Fibroblast of skin of abdomen (primary cell): Measurements from ENCODE around the gene RRM2.
"Not testable (repeated sequence)": the region's sequence is repeated elsewhere in the genome, so short reads cannot be mapped to it uniquely, and the experiment has no call there.

Experiments used
- DNase-seq: peaks from one replicate; pipeline ENCODE4 v3.0.0-alpha.2; 2013

The RRM2 gene

DNA sequence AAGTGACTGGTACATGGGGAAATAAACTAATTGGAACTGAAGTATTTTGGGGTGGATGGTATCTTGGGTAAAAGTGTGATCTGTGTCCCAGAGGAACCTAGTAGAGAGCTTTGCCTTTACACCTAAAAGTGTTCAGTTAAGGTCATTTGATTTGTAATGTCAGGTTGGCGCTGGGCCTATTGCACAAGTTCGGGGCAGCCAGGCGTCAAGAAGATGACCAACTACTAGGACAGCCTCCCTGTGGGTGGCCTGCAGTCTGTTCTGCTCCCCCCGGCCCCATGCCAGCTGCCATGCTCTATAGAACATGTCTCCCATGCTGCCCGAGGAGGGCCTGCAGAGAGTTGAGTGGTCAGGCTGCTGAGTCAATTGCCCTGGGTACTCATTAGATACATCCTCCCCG is 10.1 kb downstream of the RRM2 start:
- DNase-seq, result no peak

DNA sequence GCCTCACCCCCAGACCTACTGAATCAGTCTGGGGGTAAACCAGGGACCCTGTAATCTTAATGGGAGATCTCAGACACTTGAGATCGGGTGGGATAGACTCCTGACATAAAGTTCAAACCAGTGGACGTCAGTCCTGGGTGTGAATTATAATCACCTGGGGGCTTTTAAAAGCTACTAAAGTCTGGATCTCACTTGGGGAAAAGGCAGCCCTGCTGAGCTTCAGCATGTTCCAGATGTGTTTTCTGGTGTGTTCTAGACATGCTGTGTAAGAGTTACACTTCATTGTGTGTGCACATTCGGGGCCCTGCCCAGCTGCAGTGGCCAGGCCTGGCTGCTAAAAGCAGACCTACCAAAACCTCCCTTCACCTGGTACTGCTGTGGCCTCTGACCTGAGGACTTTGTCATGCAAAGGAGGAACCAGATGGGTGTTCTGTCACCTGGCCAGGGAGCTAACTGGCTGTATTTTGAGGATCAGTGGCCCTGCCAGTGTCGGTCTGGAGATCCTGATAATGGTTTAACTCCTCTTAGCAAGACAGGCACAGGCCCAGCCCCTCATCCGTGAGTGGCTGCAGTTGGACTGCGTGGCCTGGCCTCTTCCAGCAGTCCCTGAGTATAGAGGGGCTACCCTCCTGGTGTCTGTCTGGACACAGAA is 10.6 kb downstream of the RRM2 start:
- DNase-seq, result no peak

DNA sequence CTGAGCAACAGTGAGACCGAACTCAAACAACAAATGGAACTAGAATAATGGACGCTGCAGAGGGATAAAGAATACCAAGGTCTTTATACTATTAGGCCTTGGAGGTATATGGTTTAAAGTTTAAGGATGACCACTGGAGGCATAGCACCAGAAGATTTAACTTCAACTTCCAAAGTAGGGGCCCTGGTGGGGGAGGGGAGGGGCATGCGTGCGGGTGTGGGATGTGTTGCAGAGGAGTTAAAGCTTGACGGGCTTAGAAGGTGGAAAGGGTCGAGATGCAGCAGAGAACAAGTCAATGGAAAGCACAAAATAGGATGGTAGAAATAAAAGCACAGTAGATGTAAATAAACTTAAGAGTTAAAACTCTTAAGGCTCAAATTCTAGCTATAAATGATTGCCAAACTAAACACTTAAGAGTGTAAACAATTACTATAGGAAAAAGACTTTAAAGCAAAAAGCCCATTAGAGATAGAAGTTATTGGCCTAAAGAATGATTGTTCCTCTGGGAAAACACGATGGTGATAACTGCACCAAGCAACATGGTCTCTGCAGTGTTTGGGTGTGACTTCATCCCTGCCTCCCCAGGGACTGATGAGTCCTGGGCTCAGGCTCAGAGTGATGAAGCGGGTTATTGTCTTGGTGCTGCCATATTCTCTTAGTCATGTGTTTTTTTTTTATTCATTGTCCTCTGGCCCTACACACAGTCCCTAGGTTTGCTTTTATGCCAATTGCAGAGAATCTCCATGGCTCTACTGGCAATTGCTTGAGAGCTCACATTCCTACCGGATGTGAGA is 13.0 kb downstream of the RRM2 start:
- DNase-seq, result peak; percentile 28

DNA sequence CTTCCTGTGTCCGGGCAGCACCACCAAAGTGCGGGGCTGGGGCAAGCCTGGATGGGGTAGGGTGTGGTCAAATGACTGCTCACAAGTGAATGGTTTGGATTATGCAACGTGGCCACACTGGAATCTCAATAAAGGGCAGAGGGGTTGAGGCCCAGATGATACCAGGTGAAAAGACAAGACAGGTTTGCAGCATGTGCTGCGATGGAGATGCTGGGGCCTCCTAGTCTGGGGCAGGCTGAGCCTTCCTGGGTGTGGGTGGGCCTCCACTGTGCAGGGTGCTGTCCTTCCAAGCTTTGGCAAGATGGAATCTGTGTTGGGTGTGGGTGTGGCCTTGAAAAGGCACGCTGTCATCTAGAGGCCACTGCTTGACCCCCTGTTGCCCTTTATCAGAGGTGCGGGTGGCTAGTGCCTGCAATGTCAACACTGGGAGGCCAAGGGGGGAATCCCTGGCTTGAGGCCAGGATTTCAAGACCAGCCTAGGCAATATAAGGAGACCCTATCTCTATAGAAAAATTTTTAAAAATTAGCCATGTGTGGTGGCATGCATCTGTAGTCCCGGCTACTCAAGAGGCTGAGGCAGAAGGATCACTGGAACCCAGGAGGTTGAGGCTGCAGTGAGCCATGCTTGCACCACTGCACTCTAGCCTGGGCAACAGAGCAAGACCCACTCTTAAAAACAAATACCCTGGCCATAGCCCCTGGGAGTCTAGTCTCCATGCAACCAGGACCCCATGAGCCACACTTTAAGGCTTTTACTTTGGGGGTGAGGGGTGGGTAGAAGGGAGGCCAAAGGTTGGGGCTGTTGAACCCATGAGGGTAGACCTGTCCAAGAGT is 13.8 kb downstream of the RRM2 start:
- no peak for DNase-seq

DNA sequence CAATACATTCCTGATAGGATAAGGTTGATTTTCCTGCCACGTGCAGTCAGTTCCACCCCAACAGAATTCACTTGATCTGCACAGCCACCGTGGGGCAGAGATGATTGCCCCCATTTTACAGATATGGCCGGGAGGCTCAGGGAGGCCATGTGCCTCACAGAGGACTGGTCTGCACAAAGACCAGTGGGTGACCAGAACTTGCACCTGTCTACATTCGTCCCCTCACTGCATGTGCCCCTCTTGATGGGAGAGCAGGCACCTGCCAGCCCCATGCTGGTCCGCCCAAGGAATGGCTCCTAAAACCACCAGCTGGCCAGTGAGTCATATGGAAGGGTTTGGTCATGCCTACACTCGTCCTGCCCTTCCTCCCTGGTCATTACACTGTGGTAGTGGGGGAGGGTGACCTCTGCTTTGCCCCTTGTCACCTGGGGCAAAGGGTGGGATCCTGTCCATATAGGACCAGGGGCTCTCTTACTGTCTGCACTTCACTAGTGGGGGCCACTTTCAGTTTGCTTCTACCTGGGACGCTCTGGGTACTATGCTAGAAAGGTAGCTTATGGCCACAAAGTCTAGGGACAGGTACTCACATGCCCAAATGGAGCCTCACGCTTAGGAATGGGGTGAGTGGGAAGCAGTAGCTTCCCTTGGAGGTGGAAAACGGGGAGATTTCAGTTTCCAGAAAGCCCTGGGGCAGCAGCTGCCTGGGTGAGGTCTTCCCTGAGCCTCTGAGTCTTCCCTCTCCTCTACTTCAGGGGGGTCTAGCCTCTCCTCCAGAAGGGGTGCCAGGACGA is 14.7 kb downstream of the RRM2 start:
- DNase-seq, result no peak

DNA sequence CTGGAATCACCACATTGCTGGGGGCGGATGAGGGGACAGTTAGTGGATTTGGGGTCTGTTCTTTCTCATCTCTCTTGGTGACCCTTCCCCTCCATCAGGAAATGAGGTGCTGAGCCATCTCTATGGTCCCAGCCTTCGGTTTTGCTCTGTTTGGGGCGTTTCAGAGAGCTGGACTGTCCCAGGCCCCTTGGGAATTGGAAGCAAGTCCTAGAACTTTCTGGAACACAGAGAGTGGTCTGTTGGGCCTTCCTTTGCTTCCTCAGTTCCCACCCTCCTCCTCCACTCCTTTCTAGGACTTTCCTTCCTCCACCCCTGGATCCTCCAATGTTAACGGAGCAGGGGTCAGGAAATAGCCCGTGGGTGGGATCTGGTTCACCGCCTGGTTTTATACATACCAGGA is 17.0 kb downstream of the RRM2 start:
- no peak for DNase-seq

DNA sequence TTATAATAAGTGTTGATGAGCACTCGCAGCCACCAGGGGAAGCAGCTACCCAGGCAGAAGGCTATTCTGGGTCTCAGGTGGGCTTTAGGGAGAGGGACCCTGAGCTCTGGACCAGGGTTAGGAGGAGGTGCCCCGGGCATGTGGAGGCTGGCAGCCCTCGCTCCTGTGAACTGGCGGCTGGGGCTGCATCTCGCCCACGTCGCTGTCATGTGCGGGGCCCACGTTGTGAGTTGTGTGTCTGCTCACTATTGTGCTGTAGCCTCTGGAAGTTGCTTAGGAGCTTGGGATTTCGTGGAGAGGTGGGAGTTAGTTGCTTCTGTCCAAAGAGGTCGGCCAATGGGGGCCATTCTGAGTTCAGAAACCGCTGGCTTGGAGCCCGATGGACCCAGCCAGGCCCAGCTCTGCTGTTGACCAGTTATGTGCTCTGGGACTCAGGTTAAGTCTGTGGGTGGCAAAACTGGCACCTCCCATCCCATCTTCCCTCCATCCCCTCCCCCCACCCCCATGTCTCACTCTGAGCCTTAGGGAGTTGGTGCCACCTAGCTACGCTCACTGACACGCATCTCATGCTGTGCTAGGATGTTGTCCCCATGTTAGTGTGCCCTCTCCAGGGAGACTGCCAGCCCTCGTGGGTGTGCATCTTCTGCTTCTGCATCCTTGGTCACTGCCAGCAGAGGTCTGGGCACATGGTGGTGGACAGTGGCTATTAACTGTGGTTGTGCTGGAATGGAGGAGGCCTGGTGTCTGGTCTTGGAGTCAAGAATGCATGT is 18.5 kb downstream of the RRM2 start:
- DNase-seq, result no peak

DNA sequence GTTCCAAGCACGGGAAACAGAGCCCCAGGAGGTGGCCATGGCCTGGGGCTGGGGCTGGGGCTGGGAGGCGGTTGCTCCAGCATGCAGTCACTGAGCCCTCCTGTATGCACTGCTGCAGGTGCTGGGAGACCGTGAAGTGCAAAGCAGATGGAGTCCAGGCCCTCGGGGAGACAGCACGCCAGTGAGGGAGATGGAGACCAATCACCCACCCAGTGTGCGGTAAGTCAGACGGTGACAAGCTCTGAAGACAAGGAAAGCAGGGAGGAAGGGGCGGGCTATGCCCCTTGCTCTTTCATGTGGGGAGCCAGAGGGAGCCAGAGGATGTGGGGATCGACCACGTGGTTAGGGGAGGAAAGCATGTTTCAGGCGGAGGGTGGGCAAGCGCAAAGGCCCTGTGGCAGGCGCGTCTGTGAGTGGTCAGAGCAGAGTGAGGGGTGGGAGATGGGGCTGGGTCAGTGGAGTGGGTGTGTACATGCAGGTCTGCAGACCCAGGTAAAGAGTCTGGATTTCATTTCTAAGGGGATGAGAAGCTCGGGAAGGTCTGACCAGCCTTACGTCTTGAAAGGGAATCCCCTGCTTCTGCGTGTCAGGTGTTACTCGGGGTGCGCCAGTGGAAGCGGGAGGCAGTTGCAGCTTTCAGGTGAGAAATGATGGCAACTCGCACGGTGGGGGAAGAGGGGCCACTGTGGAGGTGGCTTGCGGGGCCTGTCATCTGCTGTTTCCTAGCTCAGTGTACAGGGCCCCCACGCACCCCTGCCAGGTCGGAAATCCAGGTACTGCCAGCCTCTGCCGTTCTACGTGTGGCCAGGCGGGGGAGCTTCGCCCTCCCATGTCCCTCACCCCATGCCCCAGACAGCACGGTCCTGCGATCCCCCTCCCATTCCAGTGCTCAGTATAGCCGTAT is 19.4 kb downstream of the RRM2 start:
- DNase-seq, result no peak

DNA sequence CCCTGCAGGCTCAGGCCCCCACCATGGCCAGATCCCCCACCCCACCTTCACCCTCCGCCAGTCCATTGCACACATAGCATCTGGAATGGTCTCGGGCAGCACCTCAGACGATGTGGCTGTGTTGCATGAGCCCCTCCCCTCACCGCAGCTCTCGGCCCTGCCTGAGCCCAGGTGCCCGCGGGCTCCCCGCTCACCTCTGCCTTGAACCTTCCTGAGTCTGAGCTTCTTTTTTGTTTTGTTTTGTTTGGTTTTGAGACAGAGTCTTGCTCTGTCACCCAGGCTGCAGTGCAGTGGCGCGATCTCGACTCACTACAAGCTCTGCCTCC is 20.1 kb downstream of the RRM2 start:
- no peak for DNase-seq

DNA sequence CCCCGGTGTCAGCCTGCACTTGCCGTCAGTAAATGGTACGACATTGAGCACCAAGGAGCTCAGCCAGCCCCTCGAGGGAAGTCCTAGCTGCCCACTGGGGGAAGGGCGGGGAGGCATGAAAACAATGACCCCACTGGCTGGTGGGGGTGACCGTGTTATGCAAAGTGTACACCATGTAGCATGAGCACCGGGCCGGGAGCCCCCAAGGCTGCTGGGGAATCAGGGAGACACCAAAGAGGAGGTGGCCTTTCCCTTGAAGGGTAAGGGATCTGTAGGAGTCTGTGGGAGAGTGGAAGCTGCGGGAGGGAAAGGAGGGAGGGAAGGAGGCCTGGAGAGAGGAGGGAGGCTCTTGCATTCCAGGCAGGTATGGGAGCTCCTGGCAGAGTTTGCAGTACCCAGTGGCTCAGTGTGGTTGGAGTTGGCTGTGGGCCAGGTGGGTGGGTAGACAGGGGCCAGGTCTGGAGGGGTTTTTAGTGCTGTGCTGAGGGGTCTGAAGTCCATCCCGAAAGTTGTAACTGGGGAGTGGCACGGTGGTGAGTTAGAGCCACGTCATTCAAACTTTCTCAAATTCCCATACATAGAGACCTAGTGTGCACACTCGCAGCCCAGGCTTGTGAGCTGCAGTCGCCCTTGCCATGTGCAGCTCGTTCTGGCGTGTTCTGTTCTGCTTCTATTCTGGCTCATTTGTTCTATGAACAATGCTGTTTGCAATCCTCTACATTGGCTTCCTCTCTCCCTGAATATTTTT is 22.4 kb downstream of the RRM2 start:
- DNase-seq, result no peak

DNA sequence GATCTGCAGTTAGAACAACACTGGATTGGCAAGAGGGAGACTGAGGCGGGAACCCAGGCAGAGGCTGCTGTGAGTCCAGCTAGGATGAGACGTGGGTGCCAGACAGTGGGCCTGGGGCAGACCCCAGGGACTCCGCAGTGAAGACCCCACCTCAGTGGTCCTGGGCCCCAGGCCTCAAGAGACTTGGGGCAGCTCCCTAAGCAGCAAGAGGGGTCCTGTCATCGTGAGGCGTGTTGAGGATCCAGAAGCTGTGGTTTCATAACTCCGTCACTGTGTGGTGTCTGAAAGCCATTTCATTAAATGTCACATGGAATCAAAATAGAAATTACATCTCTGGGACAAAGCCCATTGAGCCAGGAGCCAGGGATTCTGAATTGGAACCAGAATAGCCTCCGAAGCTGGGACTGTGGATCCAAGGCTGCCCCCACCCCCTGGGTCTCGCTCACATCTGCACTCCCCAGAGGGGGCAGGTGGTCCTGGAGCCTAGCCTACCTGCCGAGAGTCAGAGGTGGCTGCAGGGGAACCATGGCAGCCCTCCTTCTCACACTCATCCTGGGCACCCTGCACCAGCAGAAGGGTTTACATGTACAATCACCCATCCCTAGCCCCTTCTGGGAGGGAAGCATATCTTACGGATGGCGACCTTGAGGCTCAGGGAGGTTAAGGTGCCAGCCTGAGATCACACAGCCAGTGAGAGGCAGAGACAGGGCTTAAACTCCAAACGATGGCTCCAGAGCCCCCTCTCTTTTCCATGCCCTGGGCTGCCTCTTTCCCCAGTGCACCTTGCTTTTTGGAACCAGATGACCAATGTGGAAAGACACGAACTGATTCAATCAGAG is 23.2 kb downstream of the RRM2 start:
- DNase-seq, result no peak

DNA sequence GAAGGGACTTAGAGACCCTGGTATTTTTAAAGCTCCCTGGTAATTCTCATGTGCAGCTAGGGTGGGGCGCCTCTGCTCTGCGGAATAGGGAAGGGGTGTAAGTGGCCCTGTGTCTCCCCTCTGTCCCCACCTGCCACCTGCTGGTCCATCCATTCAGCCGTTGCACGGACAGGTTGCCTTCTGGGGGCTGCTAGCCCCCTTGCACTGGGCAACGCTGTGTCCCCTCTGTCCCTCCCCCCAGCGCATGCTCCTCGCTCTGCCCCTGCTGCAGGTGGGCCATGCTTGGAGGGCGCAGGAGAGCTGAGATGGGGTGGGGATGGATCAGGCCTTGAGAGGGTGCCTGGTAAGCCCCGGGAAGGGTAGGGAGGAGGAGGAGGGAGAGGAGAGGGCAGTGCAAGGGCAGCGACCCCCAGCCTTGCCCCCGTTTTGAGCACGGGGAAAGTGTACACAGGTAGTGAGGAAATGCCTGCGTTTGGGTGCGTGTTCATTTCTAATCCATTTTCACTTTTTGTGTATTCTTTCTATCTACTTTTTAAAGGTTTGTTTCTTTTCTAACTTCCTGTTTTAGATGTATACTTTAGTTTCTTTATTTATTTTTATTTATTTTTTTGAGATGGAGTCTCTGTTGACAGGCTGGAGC is 23.9 kb downstream of the RRM2 start:
- no peak for DNase-seq

DNA sequence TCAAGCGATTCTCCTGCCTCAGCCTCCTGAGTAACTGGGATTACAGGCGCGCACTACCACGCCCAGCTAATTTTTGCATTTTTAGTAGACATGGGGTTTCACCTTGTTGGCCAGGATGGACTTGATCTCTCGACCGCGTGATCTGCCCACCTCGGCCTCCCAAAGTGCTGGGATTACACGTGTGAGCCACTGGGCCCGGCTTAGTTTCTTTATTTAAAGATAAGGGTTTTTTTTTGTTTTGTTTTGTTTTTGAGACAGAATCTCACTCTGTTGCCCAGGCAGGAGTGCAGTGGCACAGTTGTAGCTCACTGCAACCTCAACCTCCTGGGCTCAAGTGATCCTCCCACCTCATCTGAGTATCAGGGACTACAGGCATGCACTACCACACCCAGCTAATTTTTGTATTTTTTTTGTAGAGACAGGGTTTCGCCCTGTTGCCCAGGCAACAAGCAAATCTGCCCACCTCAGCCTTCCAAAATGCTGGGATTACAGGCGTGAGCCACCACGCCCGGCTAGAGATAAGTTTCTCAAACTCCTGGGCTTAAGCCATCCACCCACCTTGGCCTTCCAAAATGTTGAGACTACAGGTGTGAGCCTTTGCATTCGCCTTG is 24.6 kb downstream of the RRM2 start:
- not testable (repeated sequence) for DNase-seq

DNA sequence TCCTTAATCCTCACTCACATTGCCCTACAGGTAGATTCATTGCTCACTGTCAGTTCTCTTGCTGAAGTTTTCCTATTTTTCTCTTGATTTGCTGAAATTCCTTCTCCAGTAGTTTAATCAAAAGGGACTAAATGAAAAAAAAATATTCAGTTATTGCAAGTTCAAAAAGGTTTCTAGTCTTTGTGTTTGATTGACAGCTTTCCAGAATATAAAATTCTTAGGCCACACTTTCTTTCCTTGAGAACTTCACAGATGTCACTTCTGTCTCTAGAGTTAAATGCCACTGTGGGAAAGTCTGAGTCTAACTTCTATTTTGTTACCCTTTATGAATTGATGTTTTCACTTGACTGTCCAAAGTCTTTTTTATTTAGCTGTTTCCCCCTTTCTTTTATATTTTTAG is 25.7 kb downstream of the RRM2 start:
- no peak for DNase-seq

DNA sequence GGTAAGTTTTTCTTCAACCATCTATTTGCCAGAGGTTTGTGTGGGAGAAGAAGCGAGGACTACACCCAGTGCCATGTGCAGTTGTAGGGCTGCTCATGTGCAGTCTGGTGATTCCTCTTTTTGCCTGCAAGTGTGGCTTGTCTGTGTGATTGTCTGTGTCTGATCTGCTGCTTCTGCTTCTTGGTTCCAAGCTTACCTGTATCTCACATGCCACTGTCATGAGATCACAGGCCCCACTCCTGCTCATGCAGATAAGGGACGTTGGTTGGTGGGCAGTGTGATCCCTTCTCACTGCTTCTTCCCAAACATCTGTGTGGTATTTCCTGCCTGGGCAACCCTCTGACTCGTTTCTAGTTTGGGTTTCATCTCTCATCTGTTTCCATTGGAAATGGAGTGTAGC is 27.1 kb downstream of the RRM2 start:
- no peak for DNase-seq

DNA sequence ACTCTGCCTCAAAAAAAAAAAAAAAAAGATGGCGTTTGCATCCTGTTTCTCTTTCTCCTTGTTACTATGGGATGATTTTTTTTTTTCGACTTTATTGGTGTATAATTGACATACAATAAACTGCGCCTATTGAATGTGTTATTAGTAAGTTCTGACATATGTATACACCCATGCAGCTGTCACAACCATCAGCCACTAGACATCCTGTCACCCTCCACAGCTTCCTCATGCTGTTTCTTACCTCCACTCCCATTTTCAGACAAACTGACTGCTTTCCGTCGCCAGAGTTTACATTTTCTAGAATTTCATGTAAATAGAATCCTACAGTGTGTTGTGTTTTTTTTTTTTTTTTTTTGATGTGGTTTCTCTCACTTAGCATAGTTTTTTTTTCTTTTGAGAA is 27.9 kb downstream of the RRM2 start:
- DNase-seq, result no peak

DNA sequence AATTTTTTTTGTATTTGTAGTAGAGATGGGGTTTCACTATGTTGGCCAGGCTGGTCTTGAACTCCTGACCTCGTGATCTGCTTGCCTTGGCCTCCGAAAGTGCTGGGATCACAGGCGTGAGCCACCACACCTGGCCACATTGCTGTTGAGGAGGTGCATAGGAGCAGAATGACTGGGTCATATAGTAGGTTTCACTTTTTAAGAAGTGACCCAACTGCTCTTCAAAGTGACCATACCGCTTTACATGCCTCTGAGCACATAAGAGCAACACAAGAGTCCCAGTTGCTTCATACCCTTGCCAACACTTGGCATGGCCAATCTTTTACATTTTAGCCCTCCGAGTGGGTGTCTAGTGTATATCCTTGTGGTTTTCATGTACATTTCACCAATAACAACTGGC is 28.9 kb downstream of the RRM2 start:
- no peak for DNase-seq

DNA sequence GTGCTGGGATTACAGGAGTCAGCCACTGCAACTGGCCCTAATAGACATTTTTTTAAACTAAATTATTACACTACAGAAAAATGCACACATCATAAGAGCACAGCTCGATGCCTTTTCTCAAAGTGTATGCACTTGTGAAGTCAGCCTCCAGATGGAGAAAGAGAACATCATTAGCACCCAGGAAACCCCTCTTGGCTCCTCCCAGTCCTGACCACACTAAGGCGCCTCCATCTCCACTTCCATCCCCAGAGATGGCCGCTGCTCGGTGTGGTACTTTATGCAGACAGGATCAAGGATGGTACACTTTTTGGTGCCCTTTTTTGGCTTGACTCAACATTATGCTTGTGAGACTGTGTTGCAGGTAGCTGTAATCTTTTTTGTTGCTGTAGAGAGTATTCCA is 34.8 kb downstream of the RRM2 start:
- DNase-seq, result no peak
